ENCODE results near the gene IL21R.
"Not testable (repeated sequence)": the region's sequence is repeated elsewhere in the genome, so short reads cannot be mapped to it uniquely, and the experiment has no call there.

IL21R gene

DNA sequence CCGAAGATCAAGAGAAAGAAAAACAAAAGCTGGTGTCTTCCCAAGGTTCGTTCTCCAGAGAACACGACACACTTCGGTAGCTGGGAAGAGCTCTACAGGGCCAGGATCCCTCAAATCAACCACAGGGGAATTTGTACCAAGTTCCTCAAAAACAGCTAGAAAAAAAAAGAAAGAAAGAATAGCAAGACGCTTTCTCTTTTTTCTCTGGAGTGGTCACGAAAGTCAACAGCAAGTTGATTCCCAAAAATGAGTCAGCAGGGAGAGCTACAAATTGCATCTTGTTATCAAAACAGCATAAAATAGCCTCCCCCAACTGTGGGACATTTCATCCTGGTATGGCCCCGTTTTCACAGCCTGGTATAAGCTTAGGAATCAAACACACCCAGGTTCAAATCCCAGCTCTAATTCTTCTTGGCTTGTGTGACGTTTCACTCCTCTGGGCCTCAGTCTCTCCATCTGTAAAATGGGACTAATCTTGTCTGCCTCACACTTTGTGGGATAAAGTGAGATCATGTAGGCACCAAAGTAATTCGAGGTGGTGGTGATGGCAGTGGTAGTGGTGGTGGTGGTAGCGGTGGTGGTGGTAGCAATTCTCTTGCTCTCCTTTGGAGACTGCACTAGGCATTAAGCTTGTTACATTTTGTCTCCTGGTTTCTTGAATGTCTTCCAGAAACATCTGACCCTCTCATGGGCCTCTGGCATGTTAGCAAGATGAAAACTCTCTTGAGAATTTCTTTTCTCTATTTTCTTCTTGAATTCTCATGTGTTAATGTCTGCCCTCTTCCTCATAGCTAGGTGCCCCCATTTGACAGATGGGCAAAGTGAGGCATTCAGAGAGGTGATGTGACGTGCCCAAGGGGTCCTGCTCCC lies 988 bp upstream of the IL21R start:
- Mint-ChIP-seq H3K9me3 (no peaks in the 10 kb centered on the region), H3K4me3 (peak overlapping the region; percentile 30), H3K36me3 (ENCODE audit: low read depth) (peaks cover 35% of the 10 kb centered on the region), H3K4me1 (ENCODE audit: low read depth) (peaks cover 75% of the 10 kb centered on the region), H3K27ac (peak overlapping the region; percentile 89), H3K27me3 (peaks cover 2% of the 10 kb centered on the region)
- intact Hi-C loops (cut with micrococcal nuclease), result no loop called here

DNA sequence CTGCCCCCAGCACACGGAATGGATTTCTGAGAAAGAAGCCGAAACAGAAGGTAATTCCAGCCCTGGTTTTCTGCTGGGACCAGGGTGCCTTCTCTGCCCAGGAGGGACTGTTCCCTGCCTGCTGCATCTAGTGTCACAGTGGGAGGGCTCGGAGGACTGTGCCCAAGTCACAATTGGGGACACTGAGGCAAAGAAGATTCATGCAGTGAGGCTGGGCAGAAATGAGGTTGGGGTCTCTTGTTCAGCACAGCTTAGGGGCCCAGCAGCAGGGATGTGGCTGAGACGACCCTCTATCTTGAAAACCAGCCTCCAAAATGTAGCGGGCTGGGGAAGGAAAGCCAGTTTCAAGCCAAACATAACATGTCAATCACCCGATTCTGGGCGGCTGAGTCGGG lies 592 bp downstream of the IL21R start:
- Mint-ChIP-seq H3K4me1 (ENCODE audit: low read depth) (peaks cover 91% of the 10 kb centered on the region), H3K9me3 (no peaks in the 10 kb centered on the region), H3K27ac (peak overlapping the region; percentile 89), H3K36me3 (ENCODE audit: low read depth) (peaks cover 45% of the 10 kb centered on the region), H3K4me3 (peak overlapping the region; percentile 93), H3K27me3 (peaks cover 2% of the 10 kb centered on the region)
- intact Hi-C loops (cut with micrococcal nuclease), result no loop called here

DNA sequence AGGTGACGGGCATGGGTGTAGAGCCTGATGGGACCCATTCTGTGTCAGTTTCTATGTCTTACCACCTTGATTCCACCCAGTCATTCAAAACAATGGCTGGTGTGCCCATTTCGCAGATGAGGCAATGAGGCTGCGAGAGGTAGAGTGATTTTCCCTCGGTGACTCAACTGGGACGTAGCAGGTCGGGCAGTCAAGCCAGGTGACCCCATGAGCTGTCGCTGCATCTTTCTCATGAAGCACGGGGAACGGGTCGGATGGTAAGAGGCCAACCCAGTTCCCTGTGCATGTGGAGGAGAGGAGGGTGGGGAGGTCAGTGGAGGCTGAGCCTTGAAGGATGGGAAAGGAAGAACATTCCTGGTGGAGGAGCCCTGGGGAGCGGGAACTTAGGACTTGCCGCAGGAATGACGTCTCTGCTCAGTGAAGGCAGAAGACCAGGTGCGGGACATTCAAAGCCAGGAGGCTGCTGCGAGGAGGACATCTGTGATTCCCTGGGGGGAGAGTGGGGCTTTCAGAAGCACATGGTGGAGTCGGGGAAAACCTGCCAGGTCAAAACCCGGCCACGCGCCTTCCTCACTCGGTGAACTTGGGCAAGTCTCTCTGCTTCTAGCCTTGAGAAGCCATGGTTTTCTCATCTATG lies 1.1 kb downstream of the IL21R start:
- intact Hi-C loops (cut with micrococcal nuclease), result no loop called here
- peaks cover 2% of the 10 kb centered on the region for H3K27me3 Mint-ChIP-seq
- H3K9me3 Mint-ChIP-seq, result no peaks in the 10 kb centered on the region

DNA sequence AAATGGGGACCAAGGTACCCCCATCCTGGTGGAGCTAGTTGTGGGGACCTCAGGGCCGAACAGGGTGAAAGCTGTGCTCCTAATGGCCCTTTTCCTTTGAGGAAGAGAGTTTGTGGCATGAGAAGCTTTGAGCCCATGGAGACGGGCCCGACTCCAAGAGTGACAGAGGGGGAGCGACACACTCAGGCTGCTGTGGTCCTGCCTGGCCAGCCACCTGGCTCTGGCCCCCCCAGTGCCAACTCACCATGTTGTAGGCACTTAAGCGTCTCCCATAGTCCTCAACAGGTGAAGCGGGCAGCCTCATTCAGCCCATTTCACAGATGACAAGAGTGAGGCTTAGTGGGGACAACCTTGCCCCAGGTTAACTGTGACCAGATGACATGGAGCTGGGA lies 1.6 kb downstream of the IL21R start:
- no peaks in the 10 kb centered on the region for H3K9me3 Mint-ChIP-seq
- intact Hi-C loops (cut with micrococcal nuclease), result no loop called here
- H3K27ac Mint-ChIP-seq, result peak overlapping the region; percentile 89
- peaks cover 98% of the 10 kb centered on the region for H3K4me1 Mint-ChIP-seq (ENCODE audit: low read depth)
- H3K36me3 Mint-ChIP-seq (ENCODE audit: low read depth), result peaks cover 55% of the 10 kb centered on the region
- H3K27me3 Mint-ChIP-seq, result peaks cover 2% of the 10 kb centered on the region
- H3K4me3 Mint-ChIP-seq, result peak overlapping the region; percentile 93

More for the DNA sequence above, 1.1 kb downstream of the IL21R start:
- peaks cover 96% of the 10 kb centered on the region for H3K4me1 Mint-ChIP-seq (ENCODE audit: low read depth)
- peak overlapping the region; percentile 89 for H3K27ac Mint-ChIP-seq
- H3K36me3 Mint-ChIP-seq (ENCODE audit: low read depth), result peaks cover 50% of the 10 kb centered on the region
- H3K4me3 Mint-ChIP-seq, result peak overlapping the region; percentile 93

DNA sequence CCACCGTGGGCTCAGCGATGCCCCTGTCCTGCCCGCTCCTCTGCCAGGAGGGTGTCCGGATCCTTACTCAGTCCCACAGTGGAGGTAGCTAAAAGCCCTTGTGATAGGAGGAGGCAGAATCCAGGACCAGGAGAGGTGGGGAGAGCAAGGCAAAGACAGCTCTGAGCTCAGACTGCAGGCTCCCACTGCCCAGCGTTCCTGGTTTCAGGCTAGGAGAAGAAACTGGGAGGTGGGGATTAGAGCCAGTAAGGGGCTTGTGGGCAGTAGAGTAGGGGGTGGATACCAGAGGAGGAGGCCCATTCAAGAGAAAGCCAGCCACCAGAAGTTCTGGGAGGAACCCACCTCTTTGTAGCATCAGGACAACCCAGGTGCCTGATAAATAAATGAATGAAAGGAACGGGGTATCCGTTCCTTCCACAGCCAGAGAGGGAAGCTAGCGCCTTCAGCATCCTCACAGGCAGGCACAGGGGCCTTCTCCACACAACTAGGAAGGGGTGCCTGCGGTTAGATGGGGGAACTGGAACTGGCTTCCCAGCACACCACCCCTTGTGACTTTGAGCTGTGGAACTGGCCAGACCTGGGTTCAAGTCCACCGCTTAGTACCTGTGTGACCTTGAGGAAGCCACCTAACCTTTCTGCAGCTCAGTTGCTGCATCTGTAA lies 2.3 kb downstream of the IL21R start:
- intact Hi-C loops (cut with micrococcal nuclease), result no loop called here
- H3K4me3 Mint-ChIP-seq, result peak overlapping the region; percentile 42
- H3K36me3 Mint-ChIP-seq (ENCODE audit: low read depth), result peaks cover 57% of the 10 kb centered on the region

DNA sequence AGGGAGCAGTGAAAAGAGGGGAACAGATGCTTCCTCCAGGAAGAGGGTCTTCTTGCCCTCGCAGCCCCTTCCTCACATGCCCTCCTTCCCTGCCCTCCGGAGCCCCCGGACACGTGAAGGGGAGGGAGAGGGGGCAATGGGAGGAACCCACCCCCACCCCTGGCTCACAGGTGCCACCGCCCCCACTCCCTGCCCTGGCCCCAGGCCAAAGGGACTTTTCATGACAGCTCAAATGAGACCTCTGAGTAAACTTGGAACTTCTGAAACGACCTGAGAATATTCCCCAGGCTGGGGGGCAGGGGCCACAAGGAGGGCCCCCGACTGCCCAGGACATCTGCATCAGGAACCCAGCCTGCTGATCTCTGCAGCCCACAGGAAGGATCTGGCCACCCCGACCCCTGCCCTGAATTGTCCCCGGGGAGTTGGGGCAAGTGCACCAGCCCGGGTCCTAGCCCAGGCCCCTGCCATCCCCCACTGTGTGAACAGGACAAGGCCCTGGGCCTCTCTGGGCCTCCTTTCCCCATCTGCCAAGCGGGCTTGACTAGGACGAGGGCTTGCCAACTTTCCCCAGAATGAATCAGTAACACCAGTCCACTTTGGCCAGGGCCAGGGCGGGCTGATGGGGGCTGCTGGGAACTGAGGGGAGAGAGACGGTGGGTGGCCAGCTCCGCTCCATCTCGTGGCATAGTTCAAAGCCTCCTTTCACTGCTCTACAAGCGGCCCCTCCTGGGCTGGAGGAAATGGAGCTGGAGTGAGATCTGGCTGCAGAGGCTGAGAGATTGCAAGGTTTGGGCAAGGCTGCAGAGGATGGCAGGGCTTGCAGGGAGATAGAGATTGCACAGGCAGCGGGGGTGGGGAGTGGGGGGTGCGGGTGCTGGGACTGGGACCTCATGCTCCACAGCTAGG lies 3.8 kb downstream of the IL21R start:
- H3K9me3 Mint-ChIP-seq, result no peaks in the 10 kb centered on the region
- H3K27ac Mint-ChIP-seq, result peak overlapping the region; percentile 80
- peak overlapping the region; percentile 20 for H3K4me3 Mint-ChIP-seq
- peaks cover 84% of the 10 kb centered on the region for H3K4me1 Mint-ChIP-seq (ENCODE audit: low read depth)
- intact Hi-C loops (cut with micrococcal nuclease), result no loop called here
- H3K36me3 Mint-ChIP-seq (ENCODE audit: low read depth), result peaks cover 57% of the 10 kb centered on the region
- peaks cover 2% of the 10 kb centered on the region for H3K27me3 Mint-ChIP-seq

More for the DNA sequence above, 2.3 kb downstream of the IL21R start:
- Mint-ChIP-seq H3K27me3 (peaks cover 2% of the 10 kb centered on the region), H3K9me3 (no peaks in the 10 kb centered on the region), H3K4me1 (ENCODE audit: low read depth) (peaks cover 94% of the 10 kb centered on the region), H3K27ac (no peak overlapping the region)

DNA sequence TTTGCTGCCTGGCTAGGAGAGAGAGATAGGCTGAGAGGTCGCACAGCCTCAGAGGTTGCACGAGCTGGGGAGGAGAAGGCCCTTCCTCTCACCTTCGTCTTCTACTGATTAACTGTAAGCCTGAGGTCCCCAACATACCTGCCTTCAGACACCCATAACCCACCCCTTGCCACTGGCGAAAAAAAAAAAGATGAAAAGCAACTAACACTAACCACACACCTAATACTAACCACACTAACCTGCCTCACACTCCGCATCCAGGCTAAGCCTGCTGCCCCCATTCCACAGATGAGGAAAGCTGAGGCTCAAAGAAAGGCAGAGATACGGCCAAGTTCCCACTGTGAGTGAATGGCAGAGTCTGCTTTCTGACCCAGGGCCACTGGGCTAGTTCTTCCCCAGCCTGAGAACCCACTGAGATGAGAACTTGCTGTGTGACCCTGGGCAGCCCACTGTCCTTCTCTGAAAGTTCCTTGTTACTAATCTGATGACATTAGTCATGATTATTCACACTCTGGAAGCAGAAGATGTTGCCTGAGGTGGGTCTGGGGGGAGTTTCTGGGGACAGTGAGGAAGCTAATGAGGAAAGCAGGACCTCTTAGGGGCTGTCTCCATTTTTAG lies 4.6 kb downstream of the IL21R start:
- peak overlapping the region; percentile 80 for H3K27ac Mint-ChIP-seq
- peaks cover 62% of the 10 kb centered on the region for H3K36me3 Mint-ChIP-seq (ENCODE audit: low read depth)
- H3K4me1 Mint-ChIP-seq (ENCODE audit: low read depth), result peaks cover 79% of the 10 kb centered on the region
- intact Hi-C loops (cut with micrococcal nuclease), result no loop called here
- H3K27me3 Mint-ChIP-seq, result peaks cover 2% of the 10 kb centered on the region
- H3K9me3 Mint-ChIP-seq, result no peaks in the 10 kb centered on the region
- H3K4me3 Mint-ChIP-seq, result no peak overlapping the region

DNA sequence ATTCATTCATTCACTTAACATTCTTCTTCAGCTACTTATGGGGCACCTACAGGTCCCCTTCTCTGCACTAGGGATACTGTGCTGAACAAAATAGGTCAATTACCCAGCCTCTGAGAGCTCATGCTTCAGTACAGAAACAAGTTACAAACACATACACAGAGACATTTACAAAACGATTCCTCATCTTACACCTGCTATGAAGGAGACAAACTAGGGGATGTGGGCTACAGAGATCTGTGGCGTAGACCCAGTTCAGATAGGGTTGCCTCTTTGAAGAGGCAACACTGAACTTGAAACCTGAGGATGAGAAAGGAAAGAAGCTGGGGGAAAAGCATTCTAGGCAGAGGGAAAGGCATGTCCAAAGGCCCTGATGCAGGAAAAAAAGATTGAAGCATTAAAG lies 5.2 kb downstream of the IL21R start:
- peaks cover 2% of the 10 kb centered on the region for H3K27me3 Mint-ChIP-seq
- intact Hi-C loops (cut with micrococcal nuclease), result no loop called here
- peaks cover 79% of the 10 kb centered on the region for H3K4me1 Mint-ChIP-seq (ENCODE audit: low read depth)
- H3K36me3 Mint-ChIP-seq (ENCODE audit: low read depth), result peaks cover 64% of the 10 kb centered on the region
- H3K9me3 Mint-ChIP-seq, result peaks cover 4% of the 10 kb centered on the region
- H3K4me3 Mint-ChIP-seq, result no peak overlapping the region
- peak overlapping the region; percentile 80 for H3K27ac Mint-ChIP-seq

DNA sequence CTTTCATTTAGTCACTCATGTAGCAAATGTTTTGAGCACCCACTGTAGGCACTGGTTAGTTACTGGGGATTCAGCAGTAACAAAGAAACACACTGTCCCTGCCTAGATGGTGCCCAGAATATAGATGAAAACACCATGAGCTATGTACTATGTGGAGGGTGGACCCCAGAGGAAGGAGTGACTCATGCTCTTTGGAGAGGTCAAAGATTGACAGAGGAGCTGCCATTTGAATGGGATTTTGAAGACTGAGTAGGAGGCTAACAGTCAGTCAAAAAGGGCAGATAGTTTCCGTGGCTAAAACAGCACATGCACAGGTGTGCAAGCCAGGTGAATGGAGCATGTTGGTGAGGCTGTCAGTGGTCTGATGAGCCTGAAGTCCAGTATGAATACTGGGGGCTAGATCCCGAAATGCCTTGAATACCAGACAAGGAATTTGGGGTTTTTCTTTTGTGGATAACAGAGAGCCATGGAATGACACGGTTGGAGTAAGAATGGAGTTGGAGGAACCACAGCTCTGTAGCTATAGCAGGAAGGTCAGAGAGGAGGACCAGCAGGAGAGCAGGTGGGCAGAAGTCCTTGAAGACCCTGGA lies 6.1 kb downstream of the IL21R start:
- H3K4me1 Mint-ChIP-seq (ENCODE audit: low read depth), result peaks cover 77% of the 10 kb centered on the region

DNA sequence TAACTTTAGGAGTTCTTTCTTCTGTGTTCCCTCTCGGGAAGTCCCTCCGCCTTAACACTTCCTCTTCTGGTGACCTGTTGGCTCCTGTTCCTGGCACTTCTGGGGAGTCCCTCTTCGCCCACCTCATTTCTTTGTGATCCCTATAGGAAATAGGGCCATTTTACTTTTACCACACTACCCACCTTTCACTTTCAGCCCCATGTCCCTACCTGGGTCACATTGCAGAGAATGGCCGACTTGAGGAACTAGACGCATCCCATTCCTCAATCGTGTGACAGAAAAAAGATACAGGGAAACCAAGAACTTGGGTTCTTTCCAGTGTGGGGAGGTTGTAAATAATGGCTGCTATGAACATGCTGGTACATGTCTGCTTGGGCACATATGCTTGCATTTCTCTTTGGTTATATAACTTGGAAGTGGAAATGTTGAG lies 6.6 kb downstream of the IL21R start:
- H3K27me3 Mint-ChIP-seq, result no peaks in the 10 kb centered on the region
- peaks cover 77% of the 10 kb centered on the region for H3K4me1 Mint-ChIP-seq (ENCODE audit: low read depth)
- intact Hi-C loops (cut with micrococcal nuclease), result no loop called here
- H3K4me3 Mint-ChIP-seq, result peak overlapping the region; percentile 26
- H3K9me3 Mint-ChIP-seq, result peaks cover 10% of the 10 kb centered on the region
- H3K27ac Mint-ChIP-seq, result peak overlapping the region; percentile 80
- peaks cover 63% of the 10 kb centered on the region for H3K36me3 Mint-ChIP-seq (ENCODE audit: low read depth)

More for the DNA sequence above, 6.1 kb downstream of the IL21R start:
- Mint-ChIP-seq H3K4me3 (no peak overlapping the region), H3K9me3 (peaks cover 10% of the 10 kb centered on the region), H3K27me3 (peaks cover under 1% of the 10 kb centered on the region), H3K27ac (peak overlapping the region; percentile 80), H3K36me3 (ENCODE audit: low read depth) (peaks cover 63% of the 10 kb centered on the region)
- intact Hi-C loops (cut with micrococcal nuclease), result no loop called here

DNA sequence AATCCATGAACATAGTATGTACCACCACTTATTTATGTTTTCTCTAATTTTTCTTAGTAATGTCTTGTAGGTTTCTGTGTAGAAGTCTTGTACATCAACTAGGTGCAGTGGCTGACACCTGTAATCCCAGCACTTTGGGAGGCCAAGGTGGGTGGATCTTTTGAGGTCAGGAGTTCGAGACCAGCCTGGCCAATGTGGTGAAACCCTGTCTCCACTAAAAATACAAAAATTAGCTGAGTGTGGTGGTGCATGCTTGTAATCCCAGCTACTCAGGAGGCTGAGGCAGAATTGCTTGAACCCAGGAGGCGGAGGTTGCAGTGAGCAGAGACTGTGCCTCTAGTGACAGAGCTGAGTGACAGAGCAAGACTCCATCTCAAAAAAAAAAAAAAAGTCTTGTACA lies 8.0 kb downstream of the IL21R start:
- H3K9me3 Mint-ChIP-seq; H3K27ac Mint-ChIP-seq; H3K27me3 Mint-ChIP-seq; H3K4me3 Mint-ChIP-seq; intact Hi-C loops (cut with micrococcal nuclease): not testable (repeated sequence)
- Mint-ChIP-seq H3K4me1 (ENCODE audit: low read depth) (peaks cover 74% of the 10 kb centered on the region), H3K36me3 (ENCODE audit: low read depth) (peaks cover 51% of the 10 kb centered on the region)

DNA sequence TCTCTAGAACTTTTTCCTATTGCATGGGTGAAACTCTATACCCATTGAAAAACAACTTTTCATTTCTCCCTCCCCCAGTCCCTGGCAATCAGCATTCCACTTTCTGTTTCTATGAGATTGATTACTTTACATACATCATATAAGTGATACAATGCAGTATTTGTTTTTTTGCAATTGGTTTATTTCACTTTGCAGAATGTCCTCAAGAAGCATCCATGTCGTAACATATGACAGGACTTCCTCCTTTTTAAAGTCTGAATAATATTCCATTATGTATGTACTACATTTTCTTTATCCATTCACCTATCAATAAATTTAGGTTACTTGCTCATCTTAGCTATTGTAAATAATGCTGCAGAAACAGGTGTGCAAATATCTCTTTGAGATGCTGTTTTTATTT lies 8.8 kb downstream of the IL21R start:
- H3K27me3 Mint-ChIP-seq, result no peaks in the 10 kb centered on the region
- H3K36me3 Mint-ChIP-seq (ENCODE audit: low read depth), result peaks cover 48% of the 10 kb centered on the region
- H3K4me1 Mint-ChIP-seq (ENCODE audit: low read depth), result peaks cover 73% of the 10 kb centered on the region
- peaks cover 10% of the 10 kb centered on the region for H3K9me3 Mint-ChIP-seq
- no peak overlapping the region for H3K27ac Mint-ChIP-seq
- intact Hi-C loops (cut with micrococcal nuclease), result no loop called here
- H3K4me3 Mint-ChIP-seq, result no peak overlapping the region

DNA sequence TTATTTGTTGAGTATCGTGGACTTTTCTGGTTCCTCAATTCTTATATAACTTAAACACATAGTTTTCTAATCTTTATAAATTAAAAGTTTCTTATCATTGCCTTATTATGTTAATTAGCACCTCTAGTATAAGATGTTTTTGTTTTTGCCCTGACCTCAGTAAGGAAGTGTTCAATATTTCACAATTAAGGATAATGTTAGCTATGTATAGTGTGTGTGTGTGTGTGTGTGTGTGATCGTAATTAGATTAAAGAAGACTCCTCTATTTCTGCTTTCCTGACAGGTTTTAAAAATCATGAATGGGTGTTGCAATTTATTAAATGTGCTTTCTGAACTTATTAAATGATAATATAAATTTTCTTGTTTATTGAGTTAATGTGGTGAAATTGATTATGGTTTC lies 12.0 kb downstream of the IL21R start:
- Mint-ChIP-seq H3K9me3 (peaks cover 10% of the 10 kb centered on the region), H3K36me3 (ENCODE audit: low read depth) (peaks cover 45% of the 10 kb centered on the region), H3K27ac (no peak overlapping the region), H3K4me1 (ENCODE audit: low read depth) (peaks cover 50% of the 10 kb centered on the region), H3K4me3 (no peak overlapping the region), H3K27me3 (no peaks in the 10 kb centered on the region)
- intact Hi-C loops (cut with micrococcal nuclease), result no loop called here

Measured in dendritic cell treated with granulocyte-macrophage colony-stimulating factor and Interleukin-4, amounts not matched to agents 40 ng/mL and 50 ng/mL, for 4 days (primary cell).